Fibroblast of lung (primary cell): ENCODE results near the gene SLC18B1. TPM values are rescaled to one million over a fixed set of nuclear protein-coding genes. Genes with fewer than 3 reads are reported as not detected.
A peak's percentile ranks its signal among the peaks of the same experiment; 100 is the strongest.

Source experiments
- DNase-seq, 2 donors: peaks; one replicate each; pipeline versions ENCODE4 v3.0.0 to v3.0.0-alpha.2; 2010; ENCODE audit warnings: low read depth in 2 of 2
- H2AFZ ChIP-seq: 2 replicates; pipeline ENCODE4 v1.5.1; 2012; ENCODE audit warnings: low read length, control low read depth, inconsistent platforms
- H3K27ac ChIP-seq: 2 replicates; pipeline ENCODE4 v1.5.1; 2011; ENCODE audit warnings: low read length, control low read depth; ENCODE audit not compliant: insufficient read depth
- H3K27me3 ChIP-seq: 2 replicates; pipeline ENCODE4 v1.5.1; 2011; ENCODE audit warnings: mild to moderate bottlenecking, low read length; ENCODE audit not compliant: control insufficient read depth, insufficient read depth
- H3K36me3 ChIP-seq: 2 replicates; pipeline ENCODE4 v1.5.1; 2011; ENCODE audit warnings: low read length; ENCODE audit not compliant: control insufficient read depth, insufficient read depth
- H3K4me1 ChIP-seq: 2 replicates; pipeline ENCODE4 v1.5.1; 2011; ENCODE audit warnings: low read length; ENCODE audit not compliant: control insufficient read depth, insufficient read depth; ENCODE audit errors: extremely low read depth
- H3K4me2 ChIP-seq: 2 replicates; pipeline ENCODE4 v1.5.1; 2011; ENCODE audit warnings: low read length, control low read depth; ENCODE audit not compliant: insufficient read depth; ENCODE audit errors: extremely low read depth
- H3K4me3 ChIP-seq, 4 experiments: fragments of 200-600 bp in 1 of 4; sonication (generic) in 1 of 4; replicated peaks in 1 of 4; 2 replicates each; pipeline ENCODE4 v1.5.1; 2011 to 2016; ENCODE audit warnings: low read length in 4 of 4, low read depth in 3 of 4, mild to moderate bottlenecking in 3 of 4, control low read depth in 2 of 4, inconsistent platforms in 1 of 4, mixed read lengths in 1 of 4; ENCODE audit not compliant: insufficient read depth in 1 of 4; ENCODE audit errors: control extremely low read depth in 1 of 4
- H3K79me2 ChIP-seq: 2 replicates; pipeline ENCODE4 v1.5.1; 2012; ENCODE audit warnings: mild to moderate bottlenecking, low read length, inconsistent platforms; ENCODE audit not compliant: control insufficient read depth, insufficient read depth
- H3K9ac ChIP-seq: 2 replicates; pipeline ENCODE4 v1.5.1; 2011; ENCODE audit warnings: mild to moderate bottlenecking, low read length, control low read depth; ENCODE audit not compliant: insufficient read depth
- H3K9me3 ChIP-seq: 2 replicates; pipeline ENCODE4 v1.5.1; 2012; ENCODE audit warnings: low read depth, low read length; ENCODE audit not compliant: control insufficient read depth, insufficient read depth
- H4K20me1 ChIP-seq: 2 replicates; pipeline ENCODE4 v1.5.1; 2011; ENCODE audit warnings: low read length; ENCODE audit not compliant: control insufficient read depth, insufficient read depth; ENCODE audit errors: extremely low read depth
- CTCF ChIP-seq, 2 donors: IDR thresholded peaks in 1 of 2; conservative IDR thresholded peaks in 1 of 2; 1 replicate in 1 of 2; 2 replicates in 1 of 2; pipeline ENCODE4 v1.5.1; 2011 to 2012; ENCODE audit warnings: low read length in 2 of 2, control low read depth in 1 of 2, inconsistent platforms in 1 of 2, low read depth in 1 of 2, mild to moderate bottlenecking in 1 of 2
- EZH2 ChIP-seq: IDR thresholded peaks from 2 replicates; pipeline ENCODE4 v1.5.1; 2012; ENCODE audit warnings: low read length, control low read depth, mild to moderate bottlenecking; ENCODE audit errors: missing control alignments
- polyA plus RNA-seq, 2 donors: library from polyadenylated mRNA; depleted of rRNA in 1 of 2; stranded (reverse) in 1 of 2; unstranded in 1 of 2; fragments of >200 nt; gene quantifications; 2 replicates each; pipeline ENCODE4 v1.2.1, GENCODE V29; 2011 to 2012; ENCODE audit warnings: missing spikeins in 1 of 2
- total RNA-seq: library from RNA; depleted of rRNA; stranded (reverse); fragments of >200 nt; gene quantifications from 2 replicates; pipeline ENCODE4 v1.2.1, GENCODE V29; 2014

The SLC18B1 gene
- total and polyA plus RNA-seq, 2 donors (not counting 1 experiment from before 2014, with no cell fraction given) = 4.9 to 8.1 TPM

GRCh38 chr6:132817554-132818403, 19.3 kb upstream of the SLC18B1 start:
- H3K9me3 ChIP-seq = no peaks in the 10 kb centered on the region
- H3K27ac ChIP-seq = peak overlapping the region; percentile 17
- H4K20me1 ChIP-seq = no peaks in the 10 kb centered on the region
- no peak for DNase-seq
- peaks cover 31% of the 10 kb centered on the region for H3K79me2 ChIP-seq
- H3K4me1 ChIP-seq = peaks cover 2% of the 10 kb centered on the region
- no peak overlapping the region for H3K9ac ChIP-seq
- TF ChIP-seq EZH2 (no peak), CTCF (conservative IDR thresholded peaks at IDR 0.05 in 1 of 2, IDR thresholded peaks at IDR 0.05 in 1 of 2; ENCODE audit: low read depth in 1 of 2, low read length in 2 of 2) (no peak)
- no peak overlapping the region for H3K4me2 ChIP-seq
- no peak overlapping the region for H2AFZ ChIP-seq
- H3K36me3 ChIP-seq = peaks cover 11% of the 10 kb centered on the region
- H3K27me3 ChIP-seq = no peaks in the 10 kb centered on the region
- H3K4me3 ChIP-seq = no peak overlapping the region

- H3K27ac ChIP-seq = no peak overlapping the region
- no peak overlapping the region for H2AFZ ChIP-seq
- H3K27me3 ChIP-seq = no peaks in the 10 kb centered on the region
- H3K79me2 ChIP-seq = peaks cover 31% of the 10 kb centered on the region
- H3K9ac ChIP-seq = no peak overlapping the region
- H3K4me2 ChIP-seq = peak overlapping the region; percentile 89
- peaks cover 7% of the 10 kb centered on the region for H3K4me1 ChIP-seq
- no peak for DNase-seq
- TF ChIP-seq EZH2 (no peak), CTCF (conservative IDR thresholded peaks at IDR 0.05 in 1 of 2, IDR thresholded peaks at IDR 0.05 in 1 of 2; ENCODE audit: low read depth in 1 of 2, low read length in 2 of 2) (no peak)
- no peaks in the 10 kb centered on the region for H3K9me3 ChIP-seq
- H3K4me3 ChIP-seq = peak overlapping the region in 3 of 4 experiments; percentile 50 to 99 (median 73)
- peaks cover 11% of the 10 kb centered on the region for H3K36me3 ChIP-seq
- no peaks in the 10 kb centered on the region for H4K20me1 ChIP-seq
Observed at GRCh38 chr6:132816660-132817059, 18.2 kb upstream of the SLC18B1 start.

GRCh38 chr6:132814716-132815570, 16.5 kb upstream of the SLC18B1 start:
- Histone ChIP-seq H3K27ac (peak overlapping the region; percentile 87), H2AFZ (no peak overlapping the region), H3K4me2 (peak overlapping the region; percentile 89), H3K27me3 (no peaks in the 10 kb centered on the region), H3K9ac (peak overlapping the region; percentile 81), H3K36me3 (peaks cover 11% of the 10 kb centered on the region), H3K4me3 (peak overlapping the region; percentile 50 to 99 (median 84)), H3K79me2 (peaks cover 31% of the 10 kb centered on the region), H3K4me1 (peaks cover 7% of the 10 kb centered on the region), H4K20me1 (no peaks in the 10 kb centered on the region), H3K9me3 (no peaks in the 10 kb centered on the region)
- peak; percentile 4 to 20 for DNase-seq
- TF ChIP-seq CTCF (conservative IDR thresholded peaks at IDR 0.05 in 1 of 2, IDR thresholded peaks at IDR 0.05 in 1 of 2; ENCODE audit: low read depth in 1 of 2, low read length in 2 of 2) (no peak), EZH2 (no peak)
